Tibial nerve (tissue), 4 donors: ENCODE data around the gene CXCL11.

Experiments used
- CTCF ChIP-seq, 5 experiments: fragments of 200-600 bp in 3 of 5; fragments of 450-650 bp in 2 of 5; sonication (generic) in 3 of 5; IDR thresholded peaks; one replicate each; pipeline ENCODE4 v1.5.1; 2016 to 2019; ENCODE audit warnings: antibody characterized with exemption in 5 of 5, mild to moderate bottlenecking in 3 of 5, moderate library complexity in 2 of 5
- EP300 ChIP-seq, 2 donors: sonication (generic); formaldehyde crosslinking; IDR thresholded peaks; one replicate each; pipeline ENCODE4 v1.6.1; 2017; ENCODE audit warnings: antibody characterized with exemption in 2 of 2, mild to moderate bottlenecking in 1 of 2

- TF ChIP-seq EP300 (IDR thresholded peaks at IDR 0.05) (no peak), CTCF (IDR thresholded peaks at IDR 0.05) (no peak)
These were observed 12.5 kb downstream of the CXCL11 start, which contains the start of gene CXCL10 for GRCh38 chr4:76023389-76023788.
